Inflammatory macrophage treated with lipopolysaccharide for 1 hour (primary cell): ENCODE data around the gene ANKLE1.

ENCODE experiments used
- DNase-seq, 2 donors: peaks; one replicate each; pipeline ENCODE4 v3.0.0-alpha.2; 2020 to 2022

The ANKLE1 gene

DNA sequence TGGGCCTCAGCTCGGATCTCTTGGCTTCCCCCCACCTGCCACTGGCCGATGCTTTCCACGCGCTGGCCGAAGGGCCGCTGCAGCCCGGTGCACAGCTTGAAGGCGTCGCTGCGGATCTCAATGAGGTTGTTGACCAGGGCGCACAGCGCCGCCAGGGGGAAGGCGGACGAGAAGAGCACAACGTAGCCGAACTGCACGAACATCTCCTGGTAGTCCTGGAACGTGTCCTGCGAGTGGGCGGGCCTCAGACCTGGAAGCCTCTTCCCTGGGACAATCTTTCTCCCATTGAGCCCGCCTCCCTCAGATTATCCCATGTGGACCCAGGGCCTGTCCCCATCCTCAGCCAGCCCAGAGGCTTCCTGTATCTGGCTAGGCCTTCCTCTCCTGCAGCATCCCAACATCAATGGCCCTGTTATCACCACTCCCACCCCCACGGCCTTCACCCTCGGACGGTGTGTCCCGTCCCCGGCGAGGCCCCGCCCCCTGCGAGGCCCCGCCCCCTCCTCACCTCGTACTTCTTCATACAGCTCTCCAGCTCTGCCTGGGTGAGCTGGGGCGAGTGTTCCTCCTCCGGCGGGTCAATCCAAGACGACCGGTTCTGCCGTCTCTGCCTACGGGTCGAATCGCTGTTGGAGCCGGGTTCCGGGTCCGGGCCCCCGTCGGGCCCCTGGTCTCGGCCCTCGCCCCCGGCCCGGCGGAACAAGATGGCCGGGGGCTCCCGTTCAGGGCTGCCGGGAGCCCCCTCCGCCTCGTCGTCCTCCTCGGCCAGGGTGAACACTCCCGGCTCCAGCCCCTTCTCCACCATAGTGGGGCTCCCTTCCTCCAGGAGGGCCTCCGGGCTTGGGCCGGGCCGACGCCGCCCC lies 46.2 kb downstream of the ANKLE1 start:
- DNase-seq, result peak; percentile 19 to 36

DNA sequence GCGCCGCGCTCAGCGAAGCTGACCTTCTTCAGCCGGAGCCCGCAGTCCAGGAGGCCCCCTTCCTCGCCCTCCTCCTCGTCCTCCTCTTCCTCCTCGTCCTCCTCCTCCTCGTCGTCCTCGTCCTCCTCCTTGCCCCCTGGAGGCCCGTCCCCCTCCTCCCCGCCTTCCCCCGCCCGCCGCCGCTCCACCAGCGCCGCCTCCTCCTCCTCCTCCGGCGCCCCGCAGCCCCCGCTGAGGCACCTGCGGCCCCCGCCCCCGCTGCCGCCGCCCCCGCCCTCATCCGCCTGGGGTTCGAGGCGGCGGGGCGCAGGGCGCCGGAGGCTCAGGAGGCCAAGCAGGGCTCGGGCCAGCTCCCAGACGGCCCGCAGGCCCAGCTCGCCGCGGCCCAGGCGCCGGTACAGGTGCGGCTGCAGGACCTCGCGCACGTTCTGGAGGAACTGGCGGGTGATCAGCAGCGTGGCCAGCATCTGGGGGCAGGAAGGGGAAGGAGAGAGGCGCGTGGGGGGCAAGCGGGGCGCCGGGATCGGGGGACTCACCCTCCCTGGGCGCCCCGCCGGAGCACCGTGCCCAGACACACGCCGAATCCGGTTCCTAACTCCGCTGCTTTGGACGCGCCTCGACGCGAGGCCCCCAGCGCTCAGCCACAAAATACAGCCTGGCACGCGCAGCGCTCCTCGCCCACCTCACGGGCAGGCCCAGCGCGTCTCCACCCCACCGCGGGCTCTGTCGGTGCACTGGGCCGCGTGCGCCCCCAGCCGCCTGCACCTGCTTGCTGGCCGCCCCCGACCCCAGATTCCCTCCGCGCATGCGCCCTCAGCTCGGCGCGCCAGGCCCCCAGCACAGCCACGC lies 47.0 kb downstream of the ANKLE1 start:
- no peak for DNase-seq

DNA sequence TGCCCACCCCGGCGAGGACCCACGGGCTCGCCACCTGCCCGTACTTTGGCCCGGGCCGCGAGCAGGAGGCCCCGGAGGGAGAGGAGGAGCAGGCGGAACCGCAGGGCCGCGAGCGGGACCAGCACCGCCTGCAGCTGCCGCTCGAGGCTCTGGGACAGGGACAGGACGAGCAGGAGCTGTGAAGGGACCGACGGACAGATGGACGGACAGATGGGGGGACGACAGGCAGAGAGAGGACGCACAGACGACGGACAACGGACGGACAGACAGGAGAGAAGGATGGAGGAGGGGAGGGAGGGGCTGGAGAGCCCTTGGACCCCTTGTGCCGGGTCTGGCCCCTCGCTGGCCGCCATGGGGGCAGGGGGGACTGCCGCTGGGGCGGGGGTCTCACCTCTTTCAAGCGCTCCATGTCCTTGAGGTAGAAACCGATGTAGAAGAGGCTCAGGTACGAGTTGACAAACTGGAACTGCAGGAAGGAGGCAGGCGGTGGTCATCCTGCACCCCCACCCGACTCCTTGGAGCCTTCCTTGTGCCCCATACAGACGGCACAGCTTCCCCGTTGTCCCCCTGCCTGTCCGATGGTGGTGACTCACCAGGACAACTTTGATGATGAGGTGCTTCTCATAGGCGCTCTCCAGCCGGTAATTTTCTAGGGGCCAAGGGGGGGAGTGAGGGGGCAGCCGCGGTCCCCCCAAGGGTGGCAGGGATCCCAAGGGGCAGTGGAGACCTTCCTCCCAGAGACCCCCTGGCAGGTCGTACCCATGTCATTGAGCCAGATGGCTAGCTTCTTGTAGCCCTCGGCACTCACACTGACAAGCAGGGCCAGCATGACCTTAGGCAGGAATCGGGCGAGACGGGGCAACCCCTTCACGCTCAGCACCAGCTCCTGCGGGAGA lies 47.9 kb downstream of the ANKLE1 start:
- no peak for DNase-seq

DNA sequence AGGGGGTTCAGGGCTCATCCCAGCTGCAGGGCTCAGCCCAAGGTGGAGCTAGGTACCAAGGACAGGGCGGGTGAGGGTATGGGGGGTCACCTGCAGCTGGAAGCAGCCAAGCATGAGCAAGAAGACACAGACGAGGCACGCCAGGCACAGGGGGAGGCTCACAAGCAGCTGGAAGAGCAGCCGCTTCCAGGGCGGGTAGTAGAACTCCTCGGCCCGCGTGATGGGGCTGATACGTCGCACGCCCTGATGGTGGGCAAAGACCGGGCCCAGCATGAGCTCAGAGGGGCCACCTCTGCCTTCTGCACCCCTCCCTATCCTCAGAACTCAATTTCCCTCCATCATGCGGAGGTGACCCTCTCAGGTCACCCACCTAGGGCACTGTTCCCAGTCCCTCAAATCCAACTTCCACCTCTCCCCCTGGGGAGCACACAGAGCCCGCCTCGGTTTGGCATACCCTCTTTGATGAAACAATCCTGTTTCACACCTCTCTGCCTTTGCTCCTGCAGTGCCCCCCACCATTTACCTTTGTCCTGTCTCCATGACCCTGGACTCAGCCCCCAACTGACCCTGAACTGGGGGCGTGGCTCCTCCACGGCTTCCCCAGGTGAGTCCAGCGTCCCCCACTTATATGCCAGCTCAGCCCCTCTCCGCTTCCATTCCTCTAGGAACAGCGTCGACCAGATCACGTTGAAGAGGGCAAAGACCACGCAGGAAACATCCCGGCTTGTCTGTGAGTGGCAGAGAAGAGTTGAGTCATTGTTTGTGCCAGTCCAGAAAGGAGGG lies 48.8 kb downstream of the ANKLE1 start:
- no peak for DNase-seq

DNA sequence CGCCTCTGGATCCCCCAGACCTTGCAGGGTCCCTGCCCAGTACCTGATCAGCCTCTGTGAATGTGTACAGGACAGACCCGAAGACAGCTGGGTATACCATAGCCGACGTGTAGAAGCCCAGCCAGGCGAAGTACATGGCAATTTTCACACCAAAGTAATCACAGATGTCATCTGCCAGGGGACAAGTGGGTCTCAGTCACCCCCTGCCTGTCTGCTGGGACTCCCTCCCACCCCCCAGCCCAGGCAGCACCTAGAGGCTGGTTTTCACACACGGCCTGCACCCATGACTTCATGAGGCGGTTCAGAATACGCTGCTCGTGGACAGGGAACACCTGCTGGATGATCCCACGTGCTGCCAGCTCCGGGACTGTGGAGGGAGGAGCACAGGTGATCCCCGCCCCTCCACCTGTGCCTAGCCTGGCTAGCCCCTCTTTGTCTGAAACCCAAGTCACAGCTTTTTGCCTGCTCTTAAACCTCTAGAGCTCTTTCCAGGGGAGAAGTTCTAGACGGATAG lies 49.4 kb downstream of the ANKLE1 start:
- no peak for DNase-seq

DNA sequence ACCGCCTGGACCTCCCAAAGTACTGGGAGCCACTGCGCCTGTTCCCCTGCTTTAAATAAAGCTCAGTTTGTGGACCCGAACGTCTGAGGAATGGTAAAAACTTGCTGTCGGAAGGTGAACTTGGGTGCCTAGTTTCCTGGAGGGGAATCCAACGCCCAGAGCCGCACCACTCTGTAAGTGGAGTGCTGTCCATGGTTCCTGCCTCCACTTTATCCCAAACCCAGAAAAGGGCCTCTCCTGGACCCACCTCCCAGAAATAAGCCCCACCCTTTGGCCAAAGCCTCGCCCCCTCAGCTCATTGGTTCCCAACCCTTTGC lies 50.6 kb downstream of the ANKLE1 start:
- no peak for DNase-seq

DNA sequence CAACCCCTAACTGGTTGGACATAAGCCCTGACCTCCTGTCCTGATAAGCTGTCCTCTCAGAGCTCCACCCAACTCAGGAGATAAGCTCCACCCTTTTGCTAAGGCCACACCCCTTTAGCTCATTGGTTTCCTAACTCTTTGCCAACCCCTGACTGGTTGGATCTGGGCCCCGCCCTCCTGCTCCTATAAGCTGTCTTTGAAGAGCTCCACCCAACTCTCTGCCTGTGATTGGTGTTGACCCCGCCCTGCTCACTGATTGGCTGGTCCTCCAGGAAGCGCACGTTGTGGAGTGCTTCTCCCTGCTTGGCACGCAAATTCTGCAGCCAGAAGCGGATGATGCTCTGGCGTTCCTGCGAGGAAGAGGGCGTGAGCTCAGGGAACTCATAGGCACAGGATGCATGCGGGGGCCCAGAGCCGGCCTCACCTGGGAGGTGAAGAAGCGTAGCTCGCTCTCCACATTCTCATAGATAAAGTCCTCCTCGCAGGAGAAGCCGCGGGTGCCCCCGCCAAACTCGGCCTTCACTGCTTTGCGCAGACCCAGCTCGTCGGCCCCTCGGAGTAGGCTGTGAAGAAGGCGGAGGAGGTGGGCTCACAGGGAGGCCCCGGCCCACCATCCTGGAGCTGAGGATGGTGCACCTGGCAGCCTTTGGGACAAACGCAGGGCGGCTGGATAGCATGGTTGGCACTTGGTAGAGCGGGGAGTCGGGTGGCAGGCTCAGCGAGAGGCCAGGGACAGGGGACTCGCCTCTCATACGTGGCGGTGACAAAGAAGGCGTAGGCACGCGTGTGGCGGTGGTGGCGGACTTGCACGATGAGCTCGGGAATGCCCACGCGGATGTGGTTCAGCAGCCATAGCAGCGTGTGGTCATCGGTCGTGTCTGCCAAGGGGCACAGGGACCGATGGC lies 51.2 kb downstream of the ANKLE1 start:
- peak; percentile 59 to 63 for DNase-seq

DNA sequence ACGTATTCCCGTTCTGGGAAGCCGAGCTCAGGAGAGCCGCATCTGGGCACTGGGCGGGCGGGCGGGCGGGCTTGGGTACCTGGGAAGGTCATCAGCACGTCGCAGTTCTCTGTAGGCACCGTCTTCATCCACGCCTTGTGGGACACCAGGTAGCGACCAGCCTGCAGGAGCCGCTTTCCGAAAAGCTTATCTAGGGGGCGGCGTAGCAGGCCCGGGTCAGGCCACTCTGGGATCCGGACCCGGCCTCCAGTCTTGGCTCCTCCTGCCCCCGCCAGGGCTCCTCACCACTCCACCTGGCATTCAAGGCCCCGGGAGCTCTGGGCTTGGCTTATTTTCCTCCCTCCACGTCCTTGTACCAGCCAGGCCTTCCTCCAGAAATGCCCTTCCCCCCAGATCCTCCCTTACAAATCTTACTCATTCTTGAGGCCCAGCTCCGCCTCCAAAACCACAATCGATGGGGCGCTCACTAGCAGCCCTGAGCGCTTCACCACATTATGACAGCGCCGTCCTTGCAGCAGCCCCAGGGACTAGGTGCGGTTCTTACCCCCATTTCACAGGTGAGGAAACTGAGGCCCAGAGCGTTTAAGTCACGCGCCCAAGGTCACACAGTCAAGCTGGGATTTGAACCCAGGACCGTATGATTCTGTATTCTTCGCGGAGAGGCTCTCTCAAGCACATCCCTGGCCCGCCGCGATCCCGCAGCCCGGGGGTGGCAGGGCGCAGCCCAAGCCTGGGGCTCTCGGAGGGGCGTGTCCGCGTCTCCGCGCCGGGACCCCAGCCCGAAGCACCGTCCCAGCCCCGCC lies 52.1 kb downstream of the ANKLE1 start:
- peak; percentile 59 to 68 for DNase-seq

DNA sequence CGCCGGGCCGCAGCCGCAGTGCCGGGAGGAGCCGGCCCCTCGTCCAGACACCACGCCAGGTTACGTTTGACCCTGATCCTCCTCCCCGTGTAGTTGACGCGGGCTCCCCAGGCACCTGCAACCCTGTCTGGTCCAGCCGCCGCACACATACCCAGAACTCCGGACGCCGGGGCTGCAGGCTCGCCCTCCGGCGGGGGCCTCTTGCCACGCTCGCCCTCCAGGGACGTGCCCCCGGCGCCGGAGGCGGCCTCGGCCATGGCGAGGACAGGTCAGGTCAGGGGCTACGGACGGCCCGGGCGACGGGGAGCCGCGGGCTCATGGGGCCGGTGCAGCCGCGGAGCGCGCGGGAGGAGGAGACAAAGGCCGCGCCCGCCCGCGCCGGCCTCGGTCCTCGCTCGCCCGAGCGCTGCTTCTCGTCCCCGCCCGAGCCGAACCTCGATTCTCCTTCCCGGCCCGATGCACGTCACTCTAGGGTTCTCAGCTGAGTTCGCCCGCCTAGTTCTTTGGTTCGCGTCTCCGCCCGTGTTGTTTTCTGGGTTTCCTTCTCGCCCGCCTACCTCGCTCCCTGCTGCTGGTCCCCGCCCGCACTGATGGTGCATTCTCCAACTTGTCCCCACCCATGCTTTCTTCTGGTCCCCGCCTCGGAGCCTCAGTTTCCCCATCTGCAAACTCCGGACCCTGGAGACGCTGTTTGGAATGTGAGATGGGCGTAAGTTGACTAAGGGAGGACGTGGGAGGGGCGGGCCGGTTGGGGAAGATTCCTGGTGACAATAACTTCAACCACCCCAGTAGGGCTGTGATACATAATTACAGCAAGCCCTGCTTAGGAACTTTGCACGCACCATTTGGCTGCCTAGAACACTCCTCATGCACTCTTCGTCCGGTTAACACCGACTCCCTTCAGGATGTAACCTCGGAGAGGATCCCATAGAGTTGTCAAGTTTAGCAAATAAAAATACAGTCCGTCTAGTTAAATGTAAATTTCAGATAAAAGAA lies 53.0 kb downstream of the ANKLE1 start, which contains the start of gene ANO8:
Gene ANO8, minus strand, starts transcription at position 442 of the 996 bp plus-strand sequence. Its CDS starts 185 bp downstream, at position 257.
- DNase-seq, result peak; percentile 93 to 99

DNA sequence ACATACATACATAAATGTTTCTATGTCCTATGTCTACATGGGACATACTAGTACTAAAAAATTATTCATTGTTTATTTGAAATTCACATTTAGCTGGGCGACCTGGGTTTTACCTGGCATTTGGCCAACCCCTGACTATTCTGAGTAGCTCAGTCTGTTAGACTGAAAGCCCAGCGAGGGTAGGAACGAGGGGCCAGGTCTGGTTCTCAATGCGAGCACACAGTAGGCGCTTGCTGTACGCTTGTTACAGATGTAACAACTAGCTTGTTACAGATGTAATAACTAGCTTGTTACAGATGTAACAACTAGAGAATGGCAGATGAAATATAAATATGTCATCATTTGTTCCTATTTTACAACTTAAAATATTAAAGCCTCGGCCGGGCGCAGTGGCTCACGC lies 53.9 kb downstream of the ANKLE1 start:
- DNase-seq, result no peak
